ENCODE data around the gene HHAT.

- no peak for TF ChIP-seq POLR2A (IDR thresholded peaks at IDR 0.05; ENCODE audit: low read length)
- TF ChIP-seq GATA1 (IDR thresholded peaks at IDR 0.05; ENCODE audit: low read depth, low read length): no peak
These were observed 229.6 kb downstream of the HHAT start for GRCh38 chr1:210558302-210558701.
